Heart left ventricle (tissue), 13 donors: ENCODE results near the gene POMC.

Source experiments
- POLR2A ChIP-seq, 2 donors: fragments of 450-650 bp; IDR thresholded peaks; one replicate each; pipeline ENCODE4 v1.6.1; 2017; ENCODE audit warnings: antibody characterized with exemption in 2 of 2, mild to moderate bottlenecking in 2 of 2, moderate library complexity in 2 of 2
- TF ChIP-seq, protein P1 (sequence below), 12 donors: fragments of 200-600 bp; sonication (generic) in 4 of 12; IDR thresholded peaks; one replicate each; pipeline versions ENCODE4 v1.5.0 to v1.8.0; 2018 to 2022; ENCODE audit warnings: antibody characterized with exemption in 12 of 12, mild to moderate bottlenecking in 5 of 12
- donor health status: ischemic (EF 13 %, LVEDD 7.1; RV severe dilation, severe dysfunction).
- donor health status: DM: no; HTN: yes; CAD: no.
- donor health status: DM: no; HTN: no; CAD: no.
- donor health status: ischemic (EF 25% LVEDD 6.9; RV normal size, moderate dysfunction).
- donor health status: ischemic (EF 25% LVEDD 5.7; RV mildly dilated, moderate dysfunction).
- donor health status: ischemic (EF 35%, LVEDD 5.7; RV mildly dilated, moderate dysfunction).
- donor health status: nonischemic (EF 11% LVEDD 7.7; RV severe dilation, severe dysfunction).
- donor health status: DM: yes; HTN: yes; CAD: no.
- donor health status: PGD.
- donor health status: ischemic (EF 29% LVEDD 5.4; RV normal size, mild dysfunction).
- donor health status: nonischemic (EF 23%, LVEDD 6.1; RV moderate dilation, normal function).

DNA sequence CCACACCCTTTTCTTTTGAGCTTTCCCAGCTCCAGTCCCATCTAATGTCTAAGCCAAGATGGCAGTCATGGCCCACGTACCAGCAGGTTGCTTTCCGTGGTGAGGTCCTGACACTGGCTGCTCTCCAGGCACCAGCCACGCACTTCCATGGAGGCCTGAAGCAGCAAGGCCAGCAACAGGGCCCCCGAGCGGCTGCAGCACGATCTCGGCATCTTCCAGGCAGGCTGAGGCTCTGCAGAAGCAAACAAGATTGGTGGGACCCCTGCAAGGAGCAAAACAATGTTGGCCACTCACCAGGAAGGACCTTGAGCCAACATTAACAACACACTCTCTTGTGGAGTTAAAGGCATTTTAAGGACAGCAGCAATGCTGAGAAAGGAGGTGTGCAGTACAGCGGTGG lies 3.8 kb downstream of the POMC start:
- TF ChIP-seq, protein P1, sequence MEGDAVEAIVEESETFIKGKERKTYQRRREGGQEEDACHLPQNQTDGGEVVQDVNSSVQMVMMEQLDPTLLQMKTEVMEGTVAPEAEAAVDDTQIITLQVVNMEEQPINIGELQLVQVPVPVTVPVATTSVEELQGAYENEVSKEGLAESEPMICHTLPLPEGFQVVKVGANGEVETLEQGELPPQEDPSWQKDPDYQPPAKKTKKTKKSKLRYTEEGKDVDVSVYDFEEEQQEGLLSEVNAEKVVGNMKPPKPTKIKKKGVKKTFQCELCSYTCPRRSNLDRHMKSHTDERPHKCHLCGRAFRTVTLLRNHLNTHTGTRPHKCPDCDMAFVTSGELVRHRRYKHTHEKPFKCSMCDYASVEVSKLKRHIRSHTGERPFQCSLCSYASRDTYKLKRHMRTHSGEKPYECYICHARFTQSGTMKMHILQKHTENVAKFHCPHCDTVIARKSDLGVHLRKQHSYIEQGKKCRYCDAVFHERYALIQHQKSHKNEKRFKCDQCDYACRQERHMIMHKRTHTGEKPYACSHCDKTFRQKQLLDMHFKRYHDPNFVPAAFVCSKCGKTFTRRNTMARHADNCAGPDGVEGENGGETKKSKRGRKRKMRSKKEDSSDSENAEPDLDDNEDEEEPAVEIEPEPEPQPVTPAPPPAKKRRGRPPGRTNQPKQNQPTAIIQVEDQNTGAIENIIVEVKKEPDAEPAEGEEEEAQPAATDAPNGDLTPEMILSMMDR (IDR thresholded peaks at IDR 0.05): no peak
- no peak for TF ChIP-seq POLR2A (IDR thresholded peaks at IDR 0.05)
